HAP-1 (cell line): Measurements from ENCODE around the gene UTS2R.

Source experiments
- DNase-seq, 2 experiments: peaks; one replicate each; pipeline ENCODE4 v3.0.0-alpha.2; 2016 to 2020; ENCODE audit warnings: low spot score in 2 of 2
- H3K27me3 ChIP-seq: fragments of 250-450 bp; sonication (Bioruptor Pico); 2 replicates; pipeline ENCODE4 v1.5.1; 2020; ENCODE audit warnings: low read depth, mild to moderate bottlenecking, moderate library complexity
- H3K36me3 ChIP-seq: fragments of 250-450 bp; sonication (Bioruptor Pico); replicated peaks from 2 replicates; pipeline ENCODE4 v1.5.1; 2020; ENCODE audit warnings: mild to moderate bottlenecking
- H3K4me1 ChIP-seq: fragments of 250-450 bp; sonication (Bioruptor Pico); 2 replicates; pipeline ENCODE4 v1.5.1; 2020; ENCODE audit warnings: mild to moderate bottlenecking
- H3K4me3 ChIP-seq: fragments of 250-450 bp; sonication (Bioruptor Pico); 2 replicates; pipeline ENCODE4 v1.5.1; 2020; ENCODE audit warnings: mild to moderate bottlenecking, moderate library complexity
- H3K9me3 ChIP-seq: fragments of 250-450 bp; sonication (Bioruptor Pico); 2 replicates; pipeline ENCODE4 v1.5.1; 2020; ENCODE audit warnings: mild to moderate bottlenecking, moderate library complexity
- in situ Hi-C: fragments of 300-500 bp; cut with MboI; formaldehyde crosslinking; loops from 3 replicates; pipeline ENCODE4 v1.14.3; 2020; ENCODE audit warnings: low sequenced_read_pairs, inconsistent platforms, mixed read lengths

The UTS2R gene

DNA sequence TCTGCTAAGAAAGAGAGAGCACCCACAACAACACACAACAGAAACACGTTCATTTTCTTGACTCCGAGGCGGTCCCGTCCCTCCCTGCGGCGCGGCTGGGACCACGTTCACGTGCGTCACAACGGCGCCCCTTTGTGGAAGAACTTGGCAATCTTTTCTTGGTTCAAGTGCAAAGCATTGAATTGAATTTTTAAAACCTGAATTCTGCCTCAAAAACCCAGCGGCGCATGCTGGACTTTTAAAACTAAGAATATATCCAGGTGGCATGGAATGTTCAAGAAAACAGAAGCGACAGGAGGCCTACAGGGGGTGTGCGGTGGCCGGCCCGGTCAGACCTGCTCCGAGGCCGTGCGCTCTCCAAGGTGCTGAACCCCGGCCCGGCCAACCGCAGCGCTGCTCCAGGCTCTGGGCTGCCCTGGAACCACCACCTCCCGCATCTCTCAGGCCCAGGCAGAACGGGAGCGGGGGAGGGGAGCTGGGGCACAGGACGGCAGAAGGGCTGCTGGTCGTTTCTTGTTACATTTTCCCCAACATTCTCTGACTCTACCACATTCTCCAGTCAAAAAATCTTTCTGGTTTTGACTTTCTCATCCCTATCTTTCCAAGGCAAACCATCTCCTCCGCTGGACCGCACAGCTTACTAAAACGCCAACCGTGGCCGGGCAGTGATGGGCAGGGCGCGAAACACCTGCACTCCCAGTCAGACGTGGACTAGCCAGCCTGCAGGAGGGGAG lies 43.1 kb downstream of the UTS2R start:
- in situ Hi-C loops = loop anchor here (5.0 kb wide), 1 partner anchor 62 kb away; no protein-coding TSS in a partner anchor
- DNase-seq = peak; percentile 56 to 84
- Histone ChIP-seq H3K9me3 (no peaks in the 10 kb centered on the region), H3K27me3 (no peaks in the 10 kb centered on the region), H3K4me3 (no peak overlapping the region), H3K36me3 (no peaks in the 10 kb centered on the region; the same call in 1 of the 2 replicates), H3K4me1 (peaks cover 13% of the 10 kb centered on the region)

DNA sequence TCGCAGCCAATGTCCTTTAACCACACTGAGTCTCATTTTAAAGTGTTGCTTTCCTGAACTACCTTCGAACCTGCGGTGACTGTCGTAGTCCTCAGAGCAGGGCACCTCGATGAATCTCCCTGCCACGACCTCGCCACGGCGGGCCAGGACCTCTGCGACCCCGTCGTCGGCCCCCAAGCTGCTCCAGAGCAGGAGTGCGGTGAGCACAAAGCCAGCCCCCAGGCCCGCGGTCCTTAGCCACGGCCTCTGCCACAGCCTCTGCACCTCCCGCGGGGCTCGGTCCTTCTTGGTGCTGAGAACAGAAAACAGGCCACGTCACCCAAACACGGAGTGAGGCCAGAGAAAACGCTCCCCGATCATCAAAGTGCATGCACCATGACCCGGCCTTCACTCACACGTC lies 43.8 kb downstream of the UTS2R start:
- in situ Hi-C loops = no loop called here
- peaks cover 13% of the 10 kb centered on the region for H3K4me1 ChIP-seq
- no peak for DNase-seq
- no peaks in the 10 kb centered on the region for H3K27me3 ChIP-seq
- H3K9me3 ChIP-seq = no peaks in the 10 kb centered on the region
- H3K4me3 ChIP-seq = no peak overlapping the region
- no peaks in the 10 kb centered on the region; the same call in 1 of the 2 replicates for H3K36me3 ChIP-seq

DNA sequence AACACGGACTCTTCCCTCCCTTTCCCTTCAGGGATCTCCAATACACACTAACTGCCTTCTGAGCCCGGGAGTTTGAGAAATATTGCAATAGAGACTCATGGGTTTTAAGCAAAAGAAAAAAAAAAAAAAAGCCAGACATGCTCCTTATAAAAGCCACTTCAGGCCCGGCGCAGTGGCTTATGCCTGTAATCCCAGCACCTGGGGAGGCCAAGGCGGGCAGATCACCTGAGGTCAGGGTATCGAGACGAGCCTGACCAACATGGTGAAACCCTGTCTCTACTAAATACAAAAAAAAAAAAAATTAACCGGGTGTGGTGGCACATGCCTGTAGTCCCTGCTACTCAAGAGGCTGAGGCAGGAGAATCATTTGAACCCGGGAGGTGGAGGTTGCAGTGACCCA lies 44.2 kb downstream of the UTS2R start:
- peaks cover 13% of the 10 kb centered on the region for H3K4me1 ChIP-seq
- in situ Hi-C loops = no loop called here

GRCh38 chr17:82416264-82416663 lies 44.7 kb downstream of the UTS2R start:
- Histone ChIP-seq H3K4me3 (no peak overlapping the region), H3K27me3 (no peaks in the 10 kb centered on the region), H3K36me3 (no peaks in the 10 kb centered on the region; the same call in 1 of the 2 replicates), H3K9me3 (no peaks in the 10 kb centered on the region), H3K4me1 (peaks cover 13% of the 10 kb centered on the region)
- no peak for DNase-seq
- in situ Hi-C loops = no loop called here

More for the DNA sequence above, 44.2 kb downstream of the UTS2R start:
- Histone ChIP-seq H3K4me3 (no peak overlapping the region), H3K27me3 (no peaks in the 10 kb centered on the region), H3K9me3 (no peaks in the 10 kb centered on the region), H3K36me3 (no peaks in the 10 kb centered on the region; the same call in 1 of the 2 replicates)
- no peak for DNase-seq

DNA sequence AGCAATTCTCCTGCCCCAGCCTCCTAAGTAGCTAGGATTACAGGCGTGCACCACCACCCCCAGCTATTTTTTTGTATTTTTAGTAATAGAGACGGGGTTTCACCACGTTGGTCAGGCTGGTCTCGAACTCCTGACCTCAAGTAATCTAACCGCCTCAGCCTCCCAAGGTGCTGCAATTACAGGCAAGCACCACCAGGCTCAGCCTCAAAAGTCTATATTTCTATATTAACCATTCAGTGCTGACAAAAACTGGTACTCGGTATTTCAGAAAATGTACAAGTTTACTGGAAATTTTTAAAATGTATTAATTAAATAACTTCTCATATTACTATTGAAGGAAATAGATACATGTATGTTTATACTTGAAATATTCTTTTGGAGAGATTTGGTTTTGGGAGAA lies 45.2 kb downstream of the UTS2R start:
- in situ Hi-C loops = no loop called here
- H3K36me3 ChIP-seq = no peaks in the 10 kb centered on the region; the same call in 1 of the 2 replicates
- H3K27me3 ChIP-seq = no peaks in the 10 kb centered on the region
- H3K4me3 ChIP-seq = no peak overlapping the region
- DNase-seq = no peak
- no peaks in the 10 kb centered on the region for H3K9me3 ChIP-seq
- peaks cover 13% of the 10 kb centered on the region for H3K4me1 ChIP-seq

DNA sequence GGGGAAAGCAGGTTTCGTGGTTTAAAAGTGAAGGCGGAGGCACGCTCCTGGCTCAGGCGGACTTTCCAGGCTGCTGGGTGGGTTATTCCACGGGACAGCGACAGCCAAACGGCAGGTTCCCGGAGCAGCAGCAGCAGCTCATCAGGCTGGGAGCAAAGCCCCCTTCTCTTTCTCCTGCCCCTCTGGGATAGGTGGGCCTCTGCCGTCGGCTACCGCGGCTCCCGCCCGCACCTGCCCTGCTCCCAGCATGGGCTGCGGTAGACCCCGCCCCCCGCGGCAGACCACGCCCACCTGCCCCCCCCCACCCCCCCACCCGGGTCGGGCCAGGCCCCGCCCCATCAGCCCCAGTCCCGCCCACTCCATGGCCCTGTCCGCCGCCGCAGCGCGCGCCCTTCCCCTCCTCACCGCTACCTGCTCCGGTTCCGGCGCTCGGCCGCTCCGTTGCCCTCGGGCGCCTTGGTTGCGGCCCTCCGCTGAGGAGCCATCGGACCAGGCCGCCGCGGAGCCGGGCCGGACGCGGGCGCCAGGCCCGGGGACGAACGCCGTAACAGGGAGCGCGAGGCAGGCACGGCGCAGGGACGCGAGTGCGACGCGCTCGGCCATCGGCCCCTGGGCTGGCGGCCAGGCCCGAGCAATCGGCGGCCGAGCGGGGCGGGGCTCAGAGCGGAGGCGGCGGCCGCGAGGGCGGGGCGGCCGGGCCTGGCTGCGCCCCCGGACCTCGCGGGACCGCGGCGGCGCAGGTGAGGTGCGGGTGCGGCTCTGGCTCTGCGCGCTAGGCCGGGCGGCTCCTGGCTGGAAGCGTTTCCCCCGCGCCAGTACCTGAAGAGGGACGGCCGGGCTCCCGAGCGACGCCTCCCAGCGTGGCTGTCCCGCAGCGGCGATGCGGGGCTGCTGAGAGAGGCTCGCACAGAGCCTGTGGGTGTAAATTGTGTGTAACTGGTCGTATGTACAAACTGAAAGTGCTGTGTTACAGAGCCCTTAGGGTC lies 46.7 kb downstream of the UTS2R start, which contains the start of the genes HEXD and OGFOD3:
Gene HEXD (plus strand): TSS at position 347 of the 986 bp plus-strand sequence. CDS start 1,453 bp downstream, outside the sequence.
Gene OGFOD3 (minus strand): TSS at position 586 of the 986 bp plus-strand sequence. CDS start 101 bp downstream, at position 485.
- in situ Hi-C loops = no loop called here
- H3K9me3 ChIP-seq = no peaks in the 10 kb centered on the region
- DNase-seq = peak; percentile 70 to 86
- no peaks in the 10 kb centered on the region; the same call in 1 of the 2 replicates for H3K36me3 ChIP-seq
- H3K4me3 ChIP-seq = peak within 1 kb of the TSS; percentile 50
- no peaks in the 10 kb centered on the region for H3K27me3 ChIP-seq
- peaks cover 13% of the 10 kb centered on the region for H3K4me1 ChIP-seq

DNA sequence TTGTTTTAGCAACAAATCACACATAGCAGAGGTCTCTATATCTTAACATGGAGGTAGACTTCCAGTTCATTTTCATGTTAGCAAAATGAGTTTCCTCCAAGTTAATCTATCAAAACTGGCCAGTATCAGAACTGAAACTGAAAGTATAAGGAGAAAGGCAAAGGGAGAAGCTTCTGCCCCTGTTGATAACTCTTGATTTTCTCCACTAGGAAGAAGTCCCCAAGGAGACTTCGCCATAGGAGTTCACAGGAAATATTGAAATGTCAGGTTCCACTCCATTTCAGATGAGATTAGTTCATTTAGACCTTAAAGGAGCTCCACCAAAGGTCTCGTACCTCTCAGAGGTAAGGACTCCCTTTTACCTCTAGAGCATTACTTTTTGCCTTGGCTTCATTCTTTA lies 48.0 kb downstream of the UTS2R start:
- peaks cover 9% of the 10 kb centered on the region for H3K4me1 ChIP-seq
- in situ Hi-C loops = no loop called here
- no peak for DNase-seq

GRCh38 chr17:82424001-82424862 lies 52.7 kb downstream of the UTS2R start:
- Histone ChIP-seq H3K9me3 (no peaks in the 10 kb centered on the region), H3K27me3 (no peaks in the 10 kb centered on the region), H3K36me3 (no peaks in the 10 kb centered on the region; the same call in 1 of the 2 replicates), H3K4me3 (no peak overlapping the region), H3K4me1 (peaks cover 2% of the 10 kb centered on the region; the same call in 1 of the 2 replicates)
- in situ Hi-C loops = no loop called here
- DNase-seq = peak; percentile 22 to 73

More for the DNA sequence above, 48.0 kb downstream of the UTS2R start:
- H3K9me3 ChIP-seq = no peaks in the 10 kb centered on the region
- no peaks in the 10 kb centered on the region; the same call in 1 of the 2 replicates for H3K36me3 ChIP-seq
- H3K4me3 ChIP-seq = no peak overlapping the region; the same call in 1 of the 2 replicates
- H3K27me3 ChIP-seq = no peaks in the 10 kb centered on the region

DNA sequence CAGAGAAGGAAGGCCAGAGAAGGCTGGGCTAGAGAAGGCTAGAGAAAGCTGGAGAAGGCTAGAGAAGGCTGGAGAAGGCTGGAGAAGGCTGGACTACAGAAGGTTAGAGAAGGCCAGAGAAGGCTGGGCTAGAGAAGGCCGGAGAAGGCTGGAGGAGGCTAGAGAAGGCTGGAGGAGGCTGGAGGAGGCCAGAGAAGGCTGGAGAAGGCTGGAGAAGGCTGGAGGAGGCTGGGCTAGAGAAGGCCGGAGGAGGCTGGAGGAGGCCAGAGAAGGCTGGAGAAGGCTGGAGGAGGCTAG lies 53.2 kb downstream of the UTS2R start:
- in situ Hi-C loops = no loop called here
- no peaks in the 10 kb centered on the region for H3K27me3 ChIP-seq
- no peak for DNase-seq
- H3K9me3 ChIP-seq = no peaks in the 10 kb centered on the region
- H3K4me3 ChIP-seq = no peak overlapping the region
- H3K4me1 ChIP-seq = no peaks in the 10 kb centered on the region
- H3K36me3 ChIP-seq = no peaks in the 10 kb centered on the region; the same call in 1 of the 2 replicates
